GM21717 (cell line): ENCODE measurements around the gene NHEJ1.

Experiments used
- ATAC-seq: cut with Tn5 transposase; IDR thresholded peaks from one replicate; pipeline ENCODE4 v1.9.1; 2021; ENCODE audit warnings: mild to moderate bottlenecking, moderate library complexity; ENCODE audit not compliant: unreplicated experiment

NHEJ1 gene

DNA sequence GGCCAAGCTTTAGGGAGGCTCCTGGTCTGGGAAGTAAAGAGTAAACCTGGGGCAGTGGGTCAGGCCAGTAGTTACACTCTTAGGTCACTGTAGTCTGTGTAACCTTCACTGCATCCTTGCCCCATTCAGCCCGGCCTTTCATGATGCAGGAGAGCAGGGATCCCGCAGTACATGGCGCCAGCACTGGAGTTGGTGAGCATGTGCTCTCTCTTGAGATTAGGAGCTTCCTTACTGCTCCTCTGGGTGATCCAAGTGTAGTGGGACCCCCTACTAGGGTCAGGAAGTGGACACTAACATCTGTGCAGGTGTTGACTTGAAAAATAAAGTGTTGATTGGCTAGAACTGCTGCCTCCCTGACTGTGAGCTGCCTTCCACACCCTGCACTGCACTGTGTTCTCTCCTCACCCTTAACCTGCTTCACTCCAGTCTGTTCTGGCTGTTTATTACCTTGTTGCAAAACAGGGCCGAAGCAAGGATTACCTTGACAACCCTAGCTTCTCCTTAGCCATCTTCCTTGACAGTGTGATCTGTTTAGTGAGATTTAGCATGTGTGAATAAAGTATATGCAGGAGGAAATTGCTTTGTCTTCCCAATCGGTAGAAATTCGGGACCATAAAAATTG, 22.6 kb upstream of the NHEJ1 start:
- no peak for ATAC-seq

DNA sequence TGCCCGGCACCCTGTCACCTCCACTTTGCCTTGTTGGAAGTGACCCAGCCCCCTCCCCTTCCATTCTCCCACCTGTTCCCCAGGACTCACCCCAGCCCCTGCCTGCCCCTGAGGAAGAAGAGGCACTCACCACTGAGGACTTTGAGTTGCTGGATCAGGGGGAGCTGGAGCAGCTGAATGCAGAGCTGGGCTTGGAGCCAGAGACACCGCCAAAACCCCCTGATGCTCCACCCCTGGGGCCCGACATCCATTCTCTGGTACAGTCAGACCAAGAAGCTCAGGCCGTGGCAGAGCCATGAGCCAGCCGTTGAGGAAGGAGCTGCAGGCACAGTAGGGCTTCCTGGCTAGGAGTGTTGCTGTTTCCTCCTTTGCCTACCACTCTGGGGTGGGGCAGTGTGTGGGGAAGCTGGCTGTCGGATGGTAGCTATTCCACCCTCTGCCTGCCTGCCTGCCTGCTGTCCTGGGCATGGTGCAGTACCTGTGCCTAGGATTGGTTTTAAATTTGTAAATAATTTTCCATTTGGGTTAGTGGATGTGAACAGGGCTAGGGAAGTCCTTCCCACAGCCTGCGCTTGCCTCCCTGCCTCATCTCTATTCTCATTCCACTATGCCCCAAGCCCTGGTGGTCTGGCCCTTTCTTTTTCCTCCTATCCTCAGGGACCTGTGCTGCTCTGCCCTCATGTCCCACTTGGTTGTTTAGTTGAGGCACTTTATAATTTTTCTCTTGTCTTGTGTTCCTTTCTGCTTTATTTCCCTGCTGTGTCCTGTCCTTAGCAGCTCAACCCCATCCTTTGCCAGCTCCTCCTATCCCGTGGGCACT, 21.9 kb upstream of the NHEJ1 start:
- ATAC-seq, result no peak

DNA sequence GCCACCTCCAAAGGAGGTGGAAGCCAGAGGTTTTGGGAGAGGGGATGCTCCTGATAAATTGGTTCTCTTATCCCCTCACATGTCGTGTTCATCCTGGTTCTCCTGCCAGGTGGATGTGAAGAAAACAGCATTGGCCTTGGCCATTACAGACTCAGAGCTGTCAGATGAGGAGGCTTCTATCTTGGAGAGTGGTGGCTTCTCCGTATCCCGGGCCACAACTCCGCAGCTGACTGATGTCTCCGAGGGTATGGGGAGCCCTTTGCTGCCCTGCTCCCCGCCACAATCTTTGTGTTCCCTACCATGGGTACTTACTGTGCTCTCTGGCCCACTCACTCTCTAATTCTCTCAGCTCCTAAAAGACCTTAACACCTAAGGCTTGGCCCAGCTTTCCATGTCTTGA, 20.9 kb upstream of the NHEJ1 start:
- ATAC-seq, result no peak

DNA sequence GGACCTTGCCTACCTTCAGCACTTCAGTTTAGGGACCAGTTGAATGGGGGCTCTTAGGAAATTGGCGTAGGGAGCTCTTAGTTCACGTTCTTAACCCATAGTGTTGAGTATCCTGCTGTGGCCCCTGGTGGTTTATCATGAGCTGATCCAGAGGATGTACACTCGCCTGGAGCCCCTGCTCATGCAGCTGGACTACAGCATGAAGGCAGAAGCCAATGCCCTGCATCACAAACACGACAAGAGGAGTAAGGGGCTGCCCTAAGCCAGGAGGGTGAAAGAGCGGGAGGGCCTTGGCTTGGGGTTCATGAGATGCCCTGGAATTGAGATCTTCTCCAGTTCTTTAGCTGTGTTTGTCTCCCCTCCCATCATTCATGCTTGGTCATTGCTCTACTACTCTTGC, 20.3 kb upstream of the NHEJ1 start:
- ATAC-seq, result no peak

DNA sequence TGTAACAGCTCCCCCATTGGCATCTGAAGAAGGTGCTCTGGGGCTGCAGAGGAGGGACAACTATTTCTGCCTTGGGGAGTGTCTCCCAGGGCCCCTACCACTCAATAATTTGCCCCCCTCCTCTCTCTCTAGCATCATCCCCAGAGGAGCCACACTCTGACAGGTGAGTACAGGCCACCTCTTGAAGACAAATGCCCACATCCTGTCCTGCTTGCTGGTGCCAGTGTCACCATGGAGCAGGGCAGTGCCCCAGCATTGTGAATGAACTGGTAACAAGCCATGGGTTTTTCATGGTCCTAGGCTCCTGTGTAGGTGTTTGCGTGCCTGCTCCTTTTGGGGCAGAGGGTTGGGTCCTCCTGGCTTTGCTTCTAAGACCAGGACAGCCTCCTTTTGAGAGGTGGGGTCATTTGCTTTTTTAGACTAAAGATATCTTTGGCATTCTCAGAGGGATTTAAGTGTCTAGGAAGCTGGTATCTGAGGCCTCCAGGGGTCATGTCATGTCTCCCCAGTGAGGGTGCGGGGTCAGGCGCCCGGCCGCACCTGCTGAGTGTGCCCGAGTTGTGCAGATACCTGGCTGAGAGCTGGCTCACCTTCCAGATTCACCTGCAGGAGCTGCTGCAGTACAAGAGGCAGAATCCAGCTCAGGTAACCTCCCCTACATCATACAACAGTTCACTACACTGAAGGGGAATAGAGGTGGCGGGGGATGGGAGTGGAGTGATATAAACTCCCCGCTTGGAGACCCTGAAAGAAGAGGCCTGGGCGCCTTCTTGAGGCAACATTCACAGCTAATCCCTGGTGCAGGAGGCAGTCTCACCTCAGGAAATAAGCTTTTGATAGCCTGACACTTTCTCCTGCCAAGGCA, 19.2 kb upstream of the NHEJ1 start:
- no peak for ATAC-seq

DNA sequence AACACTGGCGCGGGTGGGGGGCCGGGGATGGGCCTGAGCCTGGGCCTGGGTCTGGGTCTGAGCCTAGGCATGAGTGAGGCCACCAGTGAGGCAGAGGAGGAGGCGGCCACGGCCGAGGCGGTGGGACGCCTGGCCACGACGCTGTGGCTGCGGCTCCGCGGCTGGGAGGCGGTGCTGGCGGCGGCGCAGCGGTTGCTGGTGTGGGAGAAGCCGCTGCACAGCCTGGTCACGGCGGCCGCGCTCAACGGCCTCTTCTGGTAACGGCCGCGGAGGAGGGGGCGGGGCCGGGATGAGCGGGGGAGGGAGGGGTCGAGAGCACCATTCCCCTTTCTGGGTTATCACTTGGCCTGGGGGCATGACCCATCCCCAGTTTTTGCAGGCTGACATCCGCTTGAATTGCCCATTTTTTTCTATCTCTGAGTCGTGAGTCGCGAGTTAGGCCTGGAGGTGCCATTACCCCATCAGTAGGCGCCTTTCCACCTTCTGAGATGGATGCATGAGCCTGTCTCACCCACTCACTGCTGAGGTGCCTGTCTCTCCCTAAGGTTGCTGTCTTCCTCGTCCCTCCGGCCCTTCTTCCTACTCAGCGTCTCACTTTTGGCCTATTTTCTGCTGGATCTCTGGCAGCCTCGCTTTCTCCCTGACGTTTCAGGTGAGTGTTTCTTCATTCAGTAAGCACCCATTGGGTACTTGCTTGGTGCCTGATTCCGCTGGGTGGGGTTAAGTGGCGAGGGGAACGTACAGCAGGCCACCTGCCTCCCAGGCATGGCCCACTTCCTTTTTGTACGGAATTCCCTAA, 18.0 kb upstream of the NHEJ1 start:
- peak; percentile 2 for ATAC-seq

DNA sequence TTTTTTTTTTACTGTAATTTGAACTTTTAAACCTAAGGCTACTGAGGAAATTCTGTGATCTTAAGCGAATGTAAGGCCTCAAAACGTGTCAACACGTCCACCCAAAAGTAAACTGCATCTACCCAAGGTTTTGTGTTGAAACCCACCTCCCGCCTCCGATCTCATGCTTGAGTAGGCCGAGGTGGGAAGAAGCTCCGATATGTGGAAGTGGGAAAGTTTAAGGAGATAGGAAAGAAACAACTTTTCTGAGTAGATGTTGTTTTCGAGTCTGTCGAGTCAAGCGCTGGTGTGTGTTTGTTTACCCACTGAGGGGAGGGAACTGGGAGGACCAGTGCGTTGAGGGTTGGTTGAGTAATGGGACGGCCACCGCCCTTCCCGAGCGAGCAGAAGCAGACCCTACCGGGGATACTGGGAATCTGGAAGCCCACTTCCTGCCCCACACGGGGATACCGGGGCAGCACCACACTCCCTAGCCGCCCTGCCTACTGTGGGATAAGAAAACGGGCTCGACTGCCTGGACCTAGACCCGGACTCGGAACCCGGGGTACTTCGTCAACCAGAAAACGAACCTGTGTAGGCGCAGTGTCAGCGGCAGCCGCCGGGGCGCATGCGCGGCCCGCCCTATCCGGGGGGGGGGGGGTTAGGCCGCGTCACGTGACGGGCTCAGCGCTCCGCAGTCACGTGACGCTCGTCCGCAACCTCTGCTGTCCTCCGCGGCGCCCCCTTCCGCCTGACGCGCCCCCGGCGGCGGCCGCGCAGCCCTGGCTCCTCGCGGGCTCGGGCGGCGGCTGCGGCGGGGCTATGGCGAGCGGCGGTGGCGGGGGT, 17.1 kb upstream of the NHEJ1 start, which contains the start of gene RETREG2:
Gene RETREG2 (plus strand): TSS at position 724 of the 825 bp plus-strand sequence. CDS start 78 bp downstream, at position 802.
- ATAC-seq, result peak; percentile 33

DNA sequence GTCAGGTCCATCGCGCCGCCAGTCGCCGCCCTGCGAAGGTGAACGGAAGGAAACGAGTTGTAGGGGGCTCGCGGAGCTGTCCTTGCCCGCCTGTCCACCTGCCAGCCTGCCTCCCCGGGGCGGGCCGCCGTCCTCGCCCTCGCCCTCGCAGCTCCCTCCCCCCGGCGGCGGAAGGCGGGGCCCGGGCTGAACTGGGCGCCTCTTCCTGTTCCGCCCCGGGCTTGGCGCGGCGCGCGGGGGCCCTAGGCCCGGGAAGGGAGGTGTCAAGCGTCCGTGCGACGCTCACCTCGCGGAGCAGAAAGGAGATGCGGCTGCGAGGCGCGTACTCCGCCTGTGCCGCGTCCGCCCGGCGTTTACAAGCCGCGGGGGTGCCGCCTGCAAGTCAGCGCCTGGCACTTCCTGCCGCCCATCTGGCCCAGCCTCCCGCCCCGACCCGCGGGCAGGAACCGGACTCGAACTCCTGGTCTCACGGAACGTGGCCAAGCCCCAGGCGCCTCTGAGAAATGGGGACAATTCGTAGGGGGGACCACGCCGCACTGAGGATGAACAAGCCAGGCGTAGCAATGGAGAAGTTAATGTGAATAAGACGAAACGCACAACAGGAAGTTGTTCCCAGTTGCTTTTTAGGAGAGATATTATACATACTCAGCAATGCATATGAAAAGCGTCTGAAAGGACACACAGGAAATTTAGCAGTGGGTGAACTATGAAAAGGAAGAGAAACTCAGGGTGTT, 16.4 kb upstream of the NHEJ1 start, which contains the start of gene CNPPD1:
Gene CNPPD1 (minus strand): TSS at position 108 of the 734 bp plus-strand sequence. CDS start 97 bp downstream, at position 11.
- peak; percentile 65 for ATAC-seq

DNA sequence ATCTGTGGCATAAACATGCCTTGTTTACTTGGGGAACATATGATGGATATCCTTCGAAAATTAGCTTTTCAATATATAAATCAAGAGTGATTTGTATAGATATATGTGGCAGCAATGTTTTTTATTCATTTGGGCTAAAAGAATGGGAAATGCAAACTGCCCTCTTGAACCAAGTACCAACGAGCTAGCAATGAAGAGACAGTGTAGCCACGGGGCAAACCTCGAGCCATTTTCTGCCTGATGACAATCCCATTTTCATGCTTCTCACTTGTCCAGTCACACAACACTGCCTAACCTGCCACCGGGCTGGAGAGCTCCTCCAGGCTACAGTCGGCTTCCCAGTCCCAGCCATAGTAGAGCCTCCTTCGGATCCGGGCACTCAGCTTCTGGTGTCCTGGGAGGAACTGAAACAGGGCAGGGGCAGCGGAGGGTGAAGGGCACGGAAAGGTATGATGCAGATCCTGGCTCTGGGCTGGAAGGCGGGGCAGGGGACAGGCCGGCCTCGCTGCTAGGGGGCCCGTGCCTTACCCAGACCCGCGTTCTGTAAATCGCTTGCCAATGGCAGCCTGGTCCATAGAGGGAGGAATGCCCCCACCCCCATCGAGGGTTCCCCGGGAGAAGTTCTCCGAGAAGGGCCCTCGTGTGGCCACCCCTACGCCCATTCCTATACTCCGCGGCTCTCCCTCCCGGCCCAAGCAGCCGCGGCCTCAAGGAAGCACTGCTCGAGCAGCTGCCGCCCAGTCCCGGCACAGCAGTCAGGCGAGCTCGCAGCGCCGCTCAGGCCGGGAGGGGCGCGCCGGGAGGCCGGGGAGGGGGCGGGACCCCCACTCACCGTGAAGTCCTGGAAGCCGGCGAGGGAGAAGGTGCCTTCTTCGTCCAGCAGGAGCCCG, 15.6 kb upstream of the NHEJ1 start:
- ATAC-seq, result peak; percentile 37

DNA sequence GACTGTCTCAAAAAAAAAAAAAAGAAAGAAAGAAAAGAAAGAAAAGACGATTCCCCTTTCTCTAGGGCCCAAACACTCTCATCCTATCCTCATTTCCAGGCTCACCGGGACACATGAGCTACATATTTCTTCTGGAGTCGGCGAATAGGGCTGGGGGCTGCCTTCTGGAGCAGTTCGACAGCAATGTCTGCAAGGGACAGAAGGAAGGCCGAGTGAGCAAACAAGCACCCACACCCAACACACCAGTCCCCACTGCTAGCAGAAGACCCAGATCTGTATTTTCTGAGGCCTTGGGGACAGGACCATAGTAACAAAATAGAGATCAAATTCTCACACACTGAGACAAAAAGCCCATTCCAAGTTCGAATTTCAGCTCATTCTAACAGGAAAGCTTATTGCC, 14.9 kb upstream of the NHEJ1 start:
- ATAC-seq, result no peak

DNA sequence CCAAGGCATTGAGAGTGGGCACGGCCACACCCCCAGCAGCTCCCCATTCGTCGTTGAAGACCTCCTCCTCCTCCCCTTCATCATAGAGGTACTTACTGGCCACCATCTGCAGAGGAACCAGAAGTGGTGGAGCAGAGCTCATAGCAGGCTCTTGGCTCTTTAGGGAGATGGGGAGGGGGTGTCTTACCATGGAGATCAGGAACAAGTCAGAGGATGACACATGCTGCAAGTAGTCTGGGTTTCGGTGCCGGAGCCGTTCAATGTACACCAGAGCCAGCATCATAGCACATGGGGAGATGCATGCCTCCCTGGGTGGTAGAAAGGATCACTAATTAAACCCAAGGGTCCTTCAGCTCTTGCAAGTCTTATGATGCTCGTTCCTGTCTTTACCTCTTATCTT, 14.2 kb upstream of the NHEJ1 start:
- ATAC-seq, result no peak

DNA sequence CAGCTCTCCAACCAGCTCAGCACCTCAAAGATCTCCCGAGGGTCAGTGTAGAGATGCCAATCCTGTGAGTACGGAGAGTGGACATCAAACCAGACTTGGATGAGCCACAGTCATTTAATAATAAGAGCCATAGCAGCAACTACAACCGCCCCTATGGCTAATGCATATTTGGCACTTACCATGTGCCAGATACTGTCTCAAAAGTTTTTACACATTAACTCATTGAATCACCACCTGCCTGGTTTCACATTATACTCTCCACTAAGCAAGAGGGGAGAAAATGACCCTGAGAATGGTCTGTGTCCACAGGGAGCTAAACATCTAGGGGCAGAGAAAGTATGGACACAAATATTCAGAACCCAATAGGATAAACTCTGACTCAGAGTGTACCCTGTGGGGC, 13.5 kb upstream of the NHEJ1 start:
- no peak for ATAC-seq

DNA sequence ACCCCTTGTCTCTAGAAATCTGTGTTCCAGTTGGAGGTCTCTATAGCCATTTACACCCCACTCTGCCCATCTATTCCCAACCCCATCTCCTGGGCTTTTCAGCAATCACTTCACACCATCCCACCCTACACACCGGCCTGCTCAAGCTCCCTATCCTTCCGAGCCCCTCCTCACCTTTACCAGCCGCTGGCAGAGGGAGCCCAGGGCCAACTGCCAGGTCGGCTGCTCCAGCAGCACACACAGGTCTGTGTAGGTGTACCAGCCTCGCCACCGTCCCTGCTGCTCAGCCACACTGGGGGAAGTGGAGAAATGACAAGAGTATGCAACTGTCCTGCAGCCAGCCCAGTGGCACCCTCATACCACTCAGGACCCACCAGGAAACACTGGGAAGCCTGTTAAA, 12.6 kb upstream of the NHEJ1 start:
- ATAC-seq, result no peak

DNA sequence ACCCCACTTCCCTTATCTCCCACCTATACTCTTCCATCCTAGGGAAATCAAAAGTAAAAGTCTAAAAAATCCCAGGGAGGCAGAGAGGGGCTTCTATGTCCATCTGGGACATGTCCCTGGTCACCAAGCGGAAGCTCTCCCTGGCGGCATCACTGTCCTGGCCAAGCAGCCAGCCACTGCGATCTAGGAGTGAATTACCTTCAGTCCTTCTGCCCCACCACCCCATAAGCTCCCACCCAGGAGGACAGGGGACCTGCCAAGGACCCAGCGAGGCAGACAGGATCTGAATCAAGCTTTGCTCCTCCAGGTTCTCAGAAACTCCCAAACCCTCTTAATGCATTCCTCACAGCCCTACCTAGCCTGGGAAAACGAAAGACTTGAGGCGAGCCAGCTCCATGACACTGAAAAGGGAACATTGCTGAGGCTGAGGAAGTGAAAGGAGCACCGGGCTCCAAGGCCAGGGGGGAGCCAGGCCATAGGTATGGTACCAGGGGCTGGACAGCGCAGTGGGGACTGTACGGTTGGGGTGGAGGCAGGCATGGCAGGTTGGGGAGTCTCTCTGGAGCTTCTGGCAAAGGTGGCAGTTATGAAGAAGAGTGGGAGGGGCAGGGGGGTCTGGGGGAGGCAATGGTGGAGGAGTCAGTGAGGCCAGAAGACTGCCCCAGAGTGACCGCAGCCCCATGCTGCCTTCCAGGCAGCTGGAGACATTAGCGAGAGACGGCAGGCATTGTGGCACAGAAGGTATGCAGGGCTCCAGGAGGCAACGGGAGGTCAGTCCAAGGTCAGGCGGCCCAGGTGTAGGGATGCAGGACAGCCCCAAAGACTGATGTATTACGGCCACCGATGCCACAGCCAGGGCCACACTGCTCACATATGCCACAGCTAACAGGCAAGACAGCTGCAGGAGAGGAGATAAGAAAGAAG, 11.9 kb upstream of the NHEJ1 start:
- ATAC-seq, result no peak

DNA sequence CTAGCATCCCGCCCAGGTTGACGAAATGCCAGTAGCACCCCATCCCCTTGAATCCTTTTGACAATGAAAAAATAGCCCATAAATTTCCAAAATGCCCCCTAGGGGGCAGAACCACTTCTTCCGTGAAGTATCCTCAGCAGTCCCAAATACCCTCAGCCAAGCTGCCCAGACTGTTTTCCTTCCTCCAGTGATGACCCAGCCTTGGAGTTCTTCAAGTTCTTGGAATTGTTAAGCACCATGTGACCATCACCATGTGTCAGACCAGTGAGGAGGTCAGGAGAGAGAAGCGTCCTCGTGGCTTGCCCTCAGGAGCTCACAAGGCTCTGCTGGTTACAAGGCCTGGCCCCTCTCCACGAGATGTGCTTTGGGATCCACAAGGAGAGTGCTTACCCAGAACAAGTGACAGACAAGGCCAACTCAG, 10.6 kb upstream of the NHEJ1 start:
- ATAC-seq, result no peak

DNA sequence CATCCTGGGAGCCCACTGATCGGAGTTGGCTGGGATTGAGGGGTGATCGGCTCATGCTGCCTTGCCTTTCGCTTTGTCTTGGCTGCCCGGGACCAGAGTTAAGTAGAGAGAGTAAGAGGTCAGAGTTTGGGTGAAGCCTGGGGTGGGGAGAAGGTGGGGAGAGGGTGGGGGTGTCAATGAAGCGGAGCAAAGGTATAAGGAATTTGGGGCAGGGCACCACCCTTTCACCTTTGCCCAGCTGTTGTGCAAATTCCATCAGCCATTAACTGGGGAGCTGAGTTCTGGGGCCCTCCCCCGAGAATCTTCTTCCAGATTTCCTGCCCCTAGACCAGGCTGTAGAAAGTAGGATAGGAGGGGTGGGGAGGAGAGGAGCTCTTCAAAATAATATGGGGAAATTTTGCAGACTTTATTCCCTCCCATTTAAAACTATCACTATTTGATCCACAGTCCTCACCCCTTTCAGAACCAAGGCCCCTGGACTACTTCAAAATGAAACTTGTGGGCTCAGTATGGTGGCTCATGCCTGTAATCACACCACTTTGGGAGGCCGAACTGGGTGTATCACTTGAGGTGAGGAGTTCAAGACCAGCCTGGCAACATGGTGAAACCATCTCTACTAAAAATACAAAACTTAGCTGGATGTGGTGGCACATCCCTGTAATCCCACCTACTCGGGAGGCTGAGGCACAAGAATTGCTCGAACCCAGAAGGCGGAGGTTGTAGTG, 9.5 kb upstream of the NHEJ1 start, which contains the start of gene SLC23A3:
Gene SLC23A3 (minus strand): TSS at position 100 of the 725 bp plus-strand sequence. CDS start 45 bp downstream, at position 55.
- ATAC-seq, result no peak
